CD4-positive, alpha-beta T cell treated with Interleukin-4 for 1 hour (primary cell): ENCODE measurements around the gene GNB5.
"Not testable (repeated sequence)": the region's sequence is repeated elsewhere in the genome, so short reads cannot be mapped to it uniquely, and the experiment has no call there.

Experiments used
- DNase-seq, 2 donors: peaks; one replicate each; pipeline ENCODE4 v3.0.0-alpha.2; 2020 to 2022

Gene GNB5

GRCh38 chr15:52111517-52112202, 79.5 kb downstream of the GNB5 start:
- no peak for DNase-seq

- no peak for DNase-seq
These were observed 81.4 kb downstream of the GNB5 start for GRCh38 chr15:52109559-52110451.

GRCh38 chr15:52107238-52107637, 84.0 kb downstream of the GNB5 start:
- no peak for DNase-seq

- DNase-seq: no peak
These were observed 84.6 kb downstream of the GNB5 start for GRCh38 chr15:52106641-52107040.

GRCh38 chr15:52105846-52106245, 85.3 kb downstream of the GNB5 start:
- DNase-seq: no peak

- no peak for DNase-seq
These were observed 86.6 kb downstream of the GNB5 start for GRCh38 chr15:52104532-52105004.

- no peak for DNase-seq
These were observed 87.7 kb downstream of the GNB5 start for GRCh38 chr15:52103217-52104207.

- no peak for DNase-seq
These were observed 88.7 kb downstream of the GNB5 start for GRCh38 chr15:52102463-52102862.

- DNase-seq: no peak
These were observed 89.5 kb downstream of the GNB5 start for GRCh38 chr15:52101542-52102323.

- DNase-seq: peak in 1 of 2 donors; percentile 65
These were observed 90.3 kb downstream of the GNB5 start for GRCh38 chr15:52100807-52101442.

- DNase-seq: no peak
These were observed 91.4 kb downstream of the GNB5 start for GRCh38 chr15:52099651-52100272.

GRCh38 chr15:52098323-52098722, 92.9 kb downstream of the GNB5 start:
- DNase-seq: no peak

GRCh38 chr15:52097180-52097579, 94.0 kb downstream of the GNB5 start:
- no peak for DNase-seq

GRCh38 chr15:52096536-52096935, 94.7 kb downstream of the GNB5 start:
- DNase-seq: not testable (repeated sequence)

- DNase-seq: no peak
These were observed 95.5 kb downstream of the GNB5 start for GRCh38 chr15:52095597-52096262.

GRCh38 chr15:52094811-52095584, 96.2 kb downstream of the GNB5 start:
- DNase-seq: no peak

GRCh38 chr15:52093539-52094510, 97.4 kb downstream of the GNB5 start:
- no peak for DNase-seq

- no peak for DNase-seq
These were observed 98.0 kb downstream of the GNB5 start for GRCh38 chr15:52093167-52093538.
